CD14-positive monocyte (primary cell): ENCODE data around the gene DGKQ. TPM values are rescaled to one million over a fixed set of nuclear protein-coding genes. Genes with fewer than 3 reads are reported as not detected.

ENCODE experiments used
- DNase-seq, 3 donors: peaks; one replicate each; pipeline ENCODE4 v3.0.0-alpha.2; 2011 to 2022
- H2AFZ ChIP-seq: 2 replicates; pipeline ENCODE4 v1.6.0; 2012; ENCODE audit warnings: mild to moderate bottlenecking, low read depth, low read length, inconsistent platforms; ENCODE audit not compliant: insufficient read depth, poor library complexity, severe bottlenecking
- H3K27ac ChIP-seq, 2 donors: 1 replicate in 1 of 2; 2 replicates in 1 of 2; pipeline ENCODE4 v1.5.1; 2012 to 2013; ENCODE audit warnings: low read length in 2 of 2, control low read depth in 1 of 2, inconsistent platforms in 1 of 2, low read depth in 1 of 2, mild to moderate bottlenecking in 1 of 2
- H3K27me3 ChIP-seq, 2 donors: one replicate each; pipeline versions ENCODE4 v1.6.0 to v1.6.1; 2011 to 2013; ENCODE audit warnings: low read length in 2 of 2; ENCODE audit not compliant: control insufficient read depth in 2 of 2, insufficient read depth in 2 of 2
- H3K36me3 ChIP-seq, 2 donors: replicated peaks in 1 of 2; 1 replicate in 1 of 2; 2 replicates in 1 of 2; pipeline versions ENCODE4 v1.5.1 to v1.6.1; 2012 to 2013; ENCODE audit warnings: low read length in 2 of 2, control low read depth in 1 of 2, inconsistent platforms in 1 of 2, mild to moderate bottlenecking in 1 of 2; ENCODE audit not compliant: insufficient read depth in 2 of 2, control insufficient read depth in 1 of 2
- H3K4me1 ChIP-seq, 2 donors: 1 replicate in 1 of 2; 2 replicates in 1 of 2; pipeline versions ENCODE4 v1.5.1 to v1.6.1; 2012 to 2013; ENCODE audit warnings: low read length in 2 of 2, control low read depth in 1 of 2, inconsistent platforms in 1 of 2, mild to moderate bottlenecking in 1 of 2, moderate library complexity in 1 of 2; ENCODE audit not compliant: insufficient read depth in 2 of 2, control insufficient read depth in 1 of 2
- H3K4me2 ChIP-seq: replicated peaks from 2 replicates; pipeline ENCODE3; 2012; ENCODE audit warnings: low read length, moderate library complexity, mild to moderate bottlenecking; ENCODE audit not compliant: poor library complexity, severe bottlenecking; ENCODE audit errors: extremely low read depth
- H3K4me3 ChIP-seq, 3 experiments: fragments of 200-600 bp in 1 of 3; sonication (generic) in 1 of 3; replicated peaks in 1 of 3; 1 replicate in 2 of 3; 2 replicates in 1 of 3; pipeline ENCODE4 v1.5.1; 2011 to 2013; ENCODE audit warnings: low read length in 3 of 3, mild to moderate bottlenecking in 3 of 3, control low read depth in 2 of 3, low read depth in 2 of 3, inconsistent platforms in 1 of 3, moderate library complexity in 1 of 3
- H3K79me2 ChIP-seq: 2 replicates; pipeline ENCODE4 v1.6.0; 2012; ENCODE audit warnings: mild to moderate bottlenecking, control low read depth, inconsistent platforms, low read length, moderate library complexity; ENCODE audit not compliant: insufficient read depth
- H3K9ac ChIP-seq: 2 replicates; pipeline ENCODE4 v1.6.0; 2017; ENCODE audit warnings: low read length, mild to moderate bottlenecking; ENCODE audit not compliant: insufficient read depth, poor library complexity, severe bottlenecking
- H3K9me3 ChIP-seq, 2 donors: replicated peaks in 1 of 2; 1 replicate in 1 of 2; 2 replicates in 1 of 2; pipeline versions ENCODE4 v1.5.1 to v1.6.1; 2012 to 2013; ENCODE audit warnings: low read length in 2 of 2, control low read depth in 1 of 2; ENCODE audit not compliant: control insufficient read depth in 1 of 2, insufficient read depth in 1 of 2
- H4K20me1 ChIP-seq: 2 replicates; pipeline ENCODE4 v1.6.0; 2012; ENCODE audit warnings: mild to moderate bottlenecking, low read length, control low read depth, moderate library complexity; ENCODE audit not compliant: insufficient read depth
- H3K27ac Mint-ChIP-seq, 7 donors: one replicate each; pipeline ENCODE4 v1.8.0; 2020; ENCODE audit warnings: mild to moderate bottlenecking in 7 of 7, mixed read lengths in 7 of 7, moderate library complexity in 6 of 7, inconsistent platforms in 2 of 7
- H3K27me3 Mint-ChIP-seq, 3 donors: one replicate each; pipeline ENCODE4 v1.8.0; 2021 to 2022; ENCODE audit warnings: low read depth in 3 of 3, mild to moderate bottlenecking in 3 of 3, mixed read lengths in 3 of 3, moderate library complexity in 3 of 3, inconsistent platforms in 1 of 3
- H3K36me3 Mint-ChIP-seq, 2 donors: one replicate each; pipeline ENCODE4 v1.8.0; 2020; ENCODE audit warnings: mixed read lengths in 2 of 2, inconsistent platforms in 1 of 2, mild to moderate bottlenecking in 1 of 2
- H3K4me1 Mint-ChIP-seq: one replicate; pipeline ENCODE4 v1.8.0; 2020; ENCODE audit warnings: mild to moderate bottlenecking, mixed read lengths
- H3K4me3 Mint-ChIP-seq, 2 donors: one replicate each; pipeline ENCODE4 v1.8.0; 2020; ENCODE audit warnings: mild to moderate bottlenecking in 2 of 2, mixed read lengths in 2 of 2, moderate library complexity in 1 of 2
- H3K9me3 Mint-ChIP-seq, 7 donors: one replicate each; pipeline ENCODE4 v1.8.0; 2020 to 2022; ENCODE audit warnings: mixed read lengths in 7 of 7, mild to moderate bottlenecking in 6 of 7, moderate library complexity in 6 of 7, inconsistent platforms in 2 of 7
- CTCF ChIP-seq: fragments of 200-600 bp; IDR thresholded peaks from one replicate; pipeline ENCODE4 v1.8.0; 2022; ENCODE audit warnings: antibody characterized with exemption, mild to moderate bottlenecking
- WGBS: methylation state at CpG from one replicate; pipeline ENCODE4 v1.1.5; 2013; ENCODE audit warnings: missing lambda C conversion rate; ENCODE audit not compliant: insufficient coverage; 5-methylcytosine and 5-hydroxymethylcytosine counted together
- intact Hi-C, 2 donors: fragments of 100-400 bp; cut with micrococcal nuclease; formaldehyde crosslinking; loops; one replicate each; pipeline versions ENCODE4 v1.15.0 to v1.15.1; 2023
- polyA plus RNA-seq, 3 donors: library from polyadenylated mRNA; depleted of rRNA in 1 of 3; unstranded in 2 of 3; stranded (reverse) in 1 of 3; fragments of 300-500 nt in 2 of 3; fragments of >200 nt in 1 of 3; fragmentation: Illumina TruSeq in 2 of 3; gene quantifications; 1 replicate in 2 of 3; 2 replicates in 1 of 3; pipeline ENCODE4 v1.2.3, GENCODE V29; 2012 to 2021

DGKQ gene
- polyA plus RNA-seq, 3 donors, result 0.58 to 23.1 (median 2.4) TPM

GRCh38 chr4:1010395-1011021 is 37.1 kb upstream of the DGKQ start:
- H3K79me2 ChIP-seq, result no peaks in the 10 kb centered on the region
- peak overlapping the region; percentile 76 for H3K9ac ChIP-seq
- H3K27me3 Mint-ChIP-seq, result peaks cover 33 to 47% (median 35%) of the 10 kb centered on the region in 3 donors
- peaks cover 0 to 2% of the 10 kb centered on the region in 2 donors for H3K36me3 Mint-ChIP-seq
- peaks cover 18% of the 10 kb centered on the region for H3K4me1 Mint-ChIP-seq
- TF ChIP-seq CTCF, result no peak
- peaks cover 23 to 43% of the 10 kb centered on the region in 2 donors for H3K4me1 ChIP-seq
- peak overlapping the region; percentile 48 to 82 for H3K27ac ChIP-seq
- peak overlapping the region; percentile 89 for H3K4me2 ChIP-seq
- peaks cover 3% of the 10 kb centered on the region for H4K20me1 ChIP-seq
- no peaks in the 10 kb centered on the region for H3K36me3 ChIP-seq
- H3K9me3 ChIP-seq, result peaks cover 0 to 9% of the 10 kb centered on the region in 2 donors
- H3K27me3 ChIP-seq, result peaks cover 4 to 43% of the 10 kb centered on the region in 2 donors
- peaks cover 6 to 27% (median 15%) of the 10 kb centered on the region in 7 donors for H3K9me3 Mint-ChIP-seq
- under 1% methylated on average over 36 of the region's 36 CpGs for WGBS
- peak overlapping the region; percentile 83 to 89 for H3K4me3 Mint-ChIP-seq
- intact Hi-C loops, result loop anchor here (2.0 to 5.0 kb wide), 3 partner anchors 38 to 337 kb away; partner anchors contain the start of genes DGKQ (in 1 of the 2), MAEA (in 1 of the 2) and UVSSA (in 1 of the 2)
- peak overlapping the region; percentile 54 to 90 (median 79) for H3K27ac Mint-ChIP-seq
- peak overlapping the region; percentile 60 to 82 (median 76) for H3K4me3 ChIP-seq
- H2AFZ ChIP-seq, result peak overlapping the region; percentile 85
- DNase-seq, result peak; percentile 72 to 86 (median 78)

- Mint-ChIP-seq H3K4me1 (peaks cover 18% of the 10 kb centered on the region), H3K9me3 (peaks cover 6 to 29% (median 15%) of the 10 kb centered on the region in 7 donors), H3K27me3 (peaks cover 35 to 54% (median 35%) of the 10 kb centered on the region in 3 donors), H3K36me3 (peaks cover 0 to 2% of the 10 kb centered on the region in 2 donors), H3K4me3 (peak overlapping the region; percentile 83 to 90), H3K27ac (peak overlapping the region in 5 of 7 donors; percentile 77 to 88 (median 82))
- intact Hi-C loops, result loop anchor here (2.0 to 10.0 kb wide), 5 partner anchors 37 to 575 kb away; partner anchors contain the start of genes DGKQ (in 2 of the 2), UVSSA (in 2 of the 2) and MAEA (in 1 of the 2)
- Histone ChIP-seq H3K4me1 (peaks cover 23 to 43% of the 10 kb centered on the region in 2 donors), H3K79me2 (no peaks in the 10 kb centered on the region), H3K27me3 (peaks cover 4 to 51% of the 10 kb centered on the region in 2 donors), H3K4me3 (peak overlapping the region; percentile 72 to 82 (median 76)), H3K27ac (peak overlapping the region; percentile 48 to 82), H2AFZ (peak overlapping the region; percentile 94), H3K4me2 (peak overlapping the region; percentile 89), H3K9me3 (peaks cover 0 to 9% of the 10 kb centered on the region in 2 donors), H3K9ac (peak overlapping the region; percentile 76), H4K20me1 (peaks cover 3% of the 10 kb centered on the region), H3K36me3 (no peaks in the 10 kb centered on the region)
- DNase-seq, result peak; percentile 40 to 67 (median 64)
- under 1% methylated on average over 74 of the region's 109 CpGs for WGBS
- TF ChIP-seq CTCF, result peak; percentile 34
These were observed 36.4 kb upstream of the DGKQ start for GRCh38 chr4:1009542-1010394.
